Vagina (tissue), 2 donors: ENCODE data around the gene AAGAB.

Source experiments
- CTCF ChIP-seq, 3 experiments: fragments of 450-650 bp in 2 of 3; fragments of 200-600 bp in 1 of 3; sonication (generic) in 1 of 3; IDR thresholded peaks; one replicate each; pipeline ENCODE4 v1.5.1; 2017 to 2019; ENCODE audit warnings: antibody characterized with exemption in 3 of 3, mild to moderate bottlenecking in 2 of 3, moderate library complexity in 2 of 3
- POLR2A ChIP-seq, 2 donors: fragments of 450-650 bp; IDR thresholded peaks; one replicate each; pipeline ENCODE4 v1.6.1; 2017; ENCODE audit warnings: antibody characterized with exemption in 2 of 2, mild to moderate bottlenecking in 2 of 2, moderate library complexity in 2 of 2

GRCh38 chr15:67156834-67157233 lies 97.6 kb downstream of the AAGAB start:
- TF ChIP-seq CTCF (IDR thresholded peaks at IDR 0.05) (no peak), POLR2A (IDR thresholded peaks at IDR 0.05) (no peak)
